HG03196 (cell line): Measurements from ENCODE around the gene LMBR1.
"Not testable (repeated sequence)": the region's sequence is repeated elsewhere in the genome, so short reads cannot be mapped to it uniquely, and the experiment has no call there.

Source experiments
- ATAC-seq: cut with Tn5 transposase; IDR thresholded peaks from one replicate; pipeline ENCODE4 v1.9.1; 2021; ENCODE audit not compliant: unreplicated experiment

The LMBR1 gene

GRCh38 chr7:156854654-156855053 lies 38.3 kb downstream of the LMBR1 start:
- no peak for ATAC-seq

GRCh38 chr7:156848979-156849378 lies 44.0 kb downstream of the LMBR1 start:
- no peak for ATAC-seq

- no peak for ATAC-seq
Observed at GRCh38 chr7:156845379-156846101, 47.4 kb downstream of the LMBR1 start.

GRCh38 chr7:156843582-156843981 lies 49.4 kb downstream of the LMBR1 start:
- not testable (repeated sequence) for ATAC-seq

- ATAC-seq, result no peak
Observed at GRCh38 chr7:156843157-156843556, 49.8 kb downstream of the LMBR1 start.

GRCh38 chr7:156842740-156843140 lies 50.2 kb downstream of the LMBR1 start:
- no peak for ATAC-seq

- no peak for ATAC-seq
Observed at GRCh38 chr7:156842317-156842716, 50.7 kb downstream of the LMBR1 start.

GRCh38 chr7:156841497-156841896 lies 51.5 kb downstream of the LMBR1 start:
- no peak for ATAC-seq

- ATAC-seq, result no peak
Observed at GRCh38 chr7:156840134-156840533, 52.8 kb downstream of the LMBR1 start.

GRCh38 chr7:156836443-156836842 lies 56.5 kb downstream of the LMBR1 start:
- no peak for ATAC-seq

GRCh38 chr7:156834462-156834861 lies 58.5 kb downstream of the LMBR1 start:
- no peak for ATAC-seq

GRCh38 chr7:156833312-156833711 lies 59.7 kb downstream of the LMBR1 start:
- ATAC-seq, result no peak

- ATAC-seq, result no peak
Observed at GRCh38 chr7:156832195-156832877, 60.6 kb downstream of the LMBR1 start.

GRCh38 chr7:156829669-156830336 lies 63.2 kb downstream of the LMBR1 start:
- ATAC-seq, result no peak

GRCh38 chr7:156827587-156828203 lies 65.3 kb downstream of the LMBR1 start:
- no peak for ATAC-seq

- no peak for ATAC-seq
Observed at GRCh38 chr7:156823435-156823834, 69.5 kb downstream of the LMBR1 start.

GRCh38 chr7:156820445-156821063 lies 72.4 kb downstream of the LMBR1 start:
- ATAC-seq, result no peak

- ATAC-seq, result no peak
Observed at GRCh38 chr7:156819733-156820295, 73.2 kb downstream of the LMBR1 start.

- ATAC-seq, result no peak
Observed at GRCh38 chr7:156818133-156818532, 74.8 kb downstream of the LMBR1 start.

GRCh38 chr7:156816943-156817572 lies 75.9 kb downstream of the LMBR1 start:
- no peak for ATAC-seq
